ENCODE data around the gene POU2AF1. TPM values are rescaled to one million over a fixed set of nuclear protein-coding genes. Genes with fewer than 3 reads are reported as not detected.

POU2AF1 gene
- total and polyA plus RNA-seq, 2 of the 13 experiments (the other 11 are each of a cell fraction or from before 2014, with no cell fraction given) = 1.9 to 3.6 TPM

- TF ChIP-seq FOXJ3 (CRISPR knock-in tag; IDR thresholded peaks at IDR 0.05; ENCODE audit: borderline replicate concordance) (peak; percentile 91), ZBTB34 (CRISPR knock-in tag; IDR thresholded peaks at IDR 0.05) (peak; percentile 27; the same call in 1 of the 2 replicates), ZXDC (CRISPR knock-in tag; IDR thresholded peaks at IDR 0.05) (no peak), STAG1 (CRISPR knock-in tag; IDR thresholded peaks at IDR 0.05) (peak; percentile 13), ZNF614 (CRISPR knock-in tag; IDR thresholded peaks at IDR 0.05; ENCODE audit: borderline replicate concordance) (0 out of 2 replicates have a peak, but pooled peaks have one; percentile 23), ZNF362 (CRISPR knock-in tag; IDR thresholded peaks at IDR 0.05; ENCODE audit: borderline replicate concordance) (peak; percentile 97), ZSCAN31 (CRISPR knock-in tag; IDR thresholded peaks at IDR 0.05; ENCODE audit: low read depth) (no peak; the same call in 1 of the 2 replicates), ZNF205 (CRISPR knock-in tag; IDR thresholded peaks at IDR 0.05) (no peak), ZBTB7A (CRISPR knock-in tag; IDR thresholded peaks at IDR 0.05) (no peak), NAIF1 (CRISPR knock-in tag; IDR thresholded peaks at IDR 0.05; ENCODE audit: borderline replicate concordance) (no peak), ZNF790 (CRISPR knock-in tag; IDR thresholded peaks at IDR 0.05; ENCODE audit: borderline replicate concordance) (peak; percentile 54; the same call in 1 of the 2 replicates), HDAC1 (CRISPR knock-in tag; IDR thresholded peaks at IDR 0.05) (peak; percentile 78), PAX8 (CRISPR knock-in tag; IDR thresholded peaks at IDR 0.05; ENCODE audit: borderline replicate concordance) (no peak), ZBTB37 (CRISPR knock-in tag; IDR thresholded peaks at IDR 0.05) (0 out of 2 replicates have a peak, but pooled peaks have one; percentile 45)
These were observed 13.1 kb downstream of the POU2AF1 start (continued) for GRCh38 chr11:111365722-111366559.
